Karpas-422 (cell line): Measurements from ENCODE around the gene RIT2. TPM values are rescaled to one million over a fixed set of nuclear protein-coding genes. Genes with fewer than 3 reads are reported as not detected.
"Not testable (repeated sequence)": the region's sequence is repeated elsewhere in the genome, so short reads cannot be mapped to it uniquely, and the experiment has no call there.

Experiments
- DNase-seq: peaks from one replicate; pipeline ENCODE4 v3.0.0-alpha.2; 2015
- H2AFZ ChIP-seq: fragments of 200-600 bp; sonication (generic); 2 replicates; pipeline ENCODE4 v1.6.1; 2014; ENCODE audit warnings: antibody characterized with exemption, low read length, mixed read lengths
- H3K27ac ChIP-seq: fragments of 200-600 bp; sonication (generic); 2 replicates; pipeline ENCODE4 v1.5.1; 2014; ENCODE audit warnings: mild to moderate bottlenecking, low read length, moderate library complexity
- H3K27me3 ChIP-seq: fragments of 200-600 bp; sonication (generic); 2 replicates; pipeline ENCODE4 v1.6.1; 2014; ENCODE audit warnings: low read length, mixed read lengths
- H3K36me3 ChIP-seq: fragments of 200-600 bp; sonication (generic); 2 replicates; pipeline ENCODE4 v1.6.1; 2014; ENCODE audit warnings: low read length, mixed read lengths; ENCODE audit not compliant: insufficient read depth
- H3K4me1 ChIP-seq: fragments of 200-600 bp; sonication (generic); 2 replicates; pipeline ENCODE4 v1.6.1; 2014; ENCODE audit warnings: mild to moderate bottlenecking, low read length, mixed read lengths
- H3K4me2 ChIP-seq: fragments of 200-600 bp; sonication (generic); 2 replicates; pipeline ENCODE4 v1.6.1; 2014; ENCODE audit warnings: low read length, low read depth, mild to moderate bottlenecking; ENCODE audit not compliant: poor library complexity, severe bottlenecking
- H3K4me3 ChIP-seq: fragments of 200-600 bp; sonication (generic); 2 replicates; pipeline ENCODE4 v1.5.1; 2014; ENCODE audit warnings: mild to moderate bottlenecking, antibody characterized with exemption, low read length, mixed read lengths
- H3K79me2 ChIP-seq: fragments of 200-600 bp; sonication (generic); 2 replicates; pipeline ENCODE4 v1.6.1; 2014; ENCODE audit warnings: mild to moderate bottlenecking, low read length, mixed read lengths
- H3K9ac ChIP-seq: fragments of 200-600 bp; sonication (generic); 2 replicates; pipeline ENCODE4 v1.6.0; 2014; ENCODE audit warnings: low read length
- H3K9me2 ChIP-seq: fragments of 200-600 bp; sonication (generic), shearing (Covaris generic); replicated peaks from 2 replicates; pipeline ENCODE4 v1.6.0; 2014; ENCODE audit warnings: mild to moderate bottlenecking, low read length, moderate library complexity; ENCODE audit not compliant: insufficient read depth
- H3K9me3 ChIP-seq: fragments of 300-700, 200-600 bp; sonication (generic); 2 replicates; pipeline ENCODE4 v1.6.1; 2014; ENCODE audit warnings: low read length, mixed read lengths
- H4K20me1 ChIP-seq: fragments of 200-600 bp; sonication (generic); 2 replicates; pipeline ENCODE4 v1.6.1; 2014; ENCODE audit warnings: mild to moderate bottlenecking, antibody characterized with exemption, low read length, low read depth; ENCODE audit not compliant: insufficient read depth
- total RNA-seq: library from RNA; depleted of rRNA; stranded (reverse); fragments of >200 nt; shearing (Covaris generic); gene quantifications from 2 replicates; pipeline ENCODE4 v1.2.3, GENCODE V29; 2014; ENCODE audit warnings: low replicate concordance

RIT2 gene
- total RNA-seq, 1 experiment from 2014 or later: not detected

DNA sequence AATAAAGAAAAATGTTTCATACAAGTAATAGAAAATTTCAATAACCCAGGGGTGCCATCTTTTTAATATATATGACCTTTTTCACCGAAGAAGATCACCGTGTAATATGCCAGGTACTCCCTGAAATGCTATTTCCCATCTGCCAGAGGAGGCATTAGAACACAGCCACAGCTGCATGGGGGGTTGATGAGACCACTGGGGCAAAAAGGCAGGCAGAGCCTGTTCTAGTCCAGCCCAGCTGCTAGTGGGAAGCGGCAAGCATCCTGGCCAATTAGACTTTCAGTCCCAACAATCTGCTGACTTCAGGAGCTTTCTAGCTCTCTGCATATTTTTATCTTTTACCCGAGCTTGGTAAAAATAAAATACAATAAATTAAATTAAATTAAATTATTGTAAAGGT lies 362.6 kb downstream of the RIT2 start:
- 0 out of 2 replicates have a peak, but pooled peaks cover 2% of the 10 kb centered on the region for H3K9me2 ChIP-seq
- no peaks in the 10 kb centered on the region for H3K27me3 ChIP-seq
- no peaks in the 10 kb centered on the region for H3K79me2 ChIP-seq
- peaks cover 6% of the 10 kb centered on the region; the same call in 1 of the 2 replicates for H3K9me3 ChIP-seq
- H3K4me2 ChIP-seq: no peak overlapping the region
- no peak overlapping the region for H2AFZ ChIP-seq
- no peak overlapping the region for H3K27ac ChIP-seq
- no peaks in the 10 kb centered on the region for H4K20me1 ChIP-seq
- no peak overlapping the region for H3K9ac ChIP-seq
- no peaks in the 10 kb centered on the region for H3K36me3 ChIP-seq
- no peak for DNase-seq
- no peaks in the 10 kb centered on the region for H3K4me1 ChIP-seq
- H3K4me3 ChIP-seq: no peak overlapping the region

DNA sequence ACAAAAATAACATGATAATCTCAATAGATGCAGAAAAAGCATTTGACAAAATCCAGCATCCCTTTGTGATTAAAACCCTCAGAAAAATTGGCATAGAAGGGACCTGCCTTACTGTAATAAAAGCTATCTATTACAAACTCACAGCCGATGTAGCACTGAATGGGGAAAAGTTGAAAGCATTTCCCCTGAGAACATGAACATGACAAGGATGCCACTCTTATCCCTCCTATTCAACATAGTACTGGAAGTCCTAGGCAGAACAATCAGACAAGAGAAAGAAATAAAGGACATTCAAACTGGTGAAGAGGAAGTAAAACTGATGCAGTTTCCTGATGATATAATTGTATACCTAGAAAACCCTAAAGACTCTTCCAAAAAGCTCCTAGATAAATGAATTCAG lies 368.7 kb downstream of the RIT2 start:
- Histone ChIP-seq H3K27ac (no peak overlapping the region), H2AFZ (no peak overlapping the region), H4K20me1 (no peaks in the 10 kb centered on the region), H3K9me2 (0 out of 2 replicates have a peak, but pooled peaks cover 3% of the 10 kb centered on the region), H3K79me2 (no peaks in the 10 kb centered on the region), H3K4me1 (no peaks in the 10 kb centered on the region), H3K36me3 (no peaks in the 10 kb centered on the region), H3K9ac (no peak overlapping the region), H3K4me2 (no peak overlapping the region), H3K9me3 (peaks cover 8% of the 10 kb centered on the region; the same call in 1 of the 2 replicates), H3K27me3 (no peaks in the 10 kb centered on the region), H3K4me3 (no peak overlapping the region)
- no peak for DNase-seq

DNA sequence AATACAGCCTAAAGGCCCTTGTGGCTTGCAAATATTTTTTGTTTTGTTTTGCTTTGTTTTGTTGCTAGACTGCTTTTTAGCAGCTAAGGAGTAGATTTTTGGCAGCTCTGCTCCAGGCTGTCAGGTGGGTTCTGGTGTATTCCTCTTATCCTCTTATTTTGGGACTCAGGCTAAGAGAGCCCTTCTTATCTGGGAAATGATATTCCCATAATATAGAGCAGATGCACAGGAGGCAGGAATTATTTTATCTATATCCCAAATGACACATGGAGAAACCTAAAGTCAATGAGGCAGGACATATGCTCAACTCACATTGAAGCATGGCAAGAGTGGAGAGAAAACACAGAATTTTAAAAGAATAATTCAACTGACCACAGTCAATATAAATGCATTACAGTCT lies 369.6 kb downstream of the RIT2 start:
- H3K9me3 ChIP-seq: peaks cover 8% of the 10 kb centered on the region; the same call in 1 of the 2 replicates
- H3K9me2 ChIP-seq: 0 out of 2 replicates have a peak, but pooled peaks cover 3% of the 10 kb centered on the region
- no peak overlapping the region for H2AFZ ChIP-seq
- no peak overlapping the region for H3K27ac ChIP-seq
- no peaks in the 10 kb centered on the region for H3K4me1 ChIP-seq
- H3K79me2 ChIP-seq: no peaks in the 10 kb centered on the region
- H3K4me3 ChIP-seq: no peak overlapping the region
- no peak overlapping the region for H3K4me2 ChIP-seq
- no peak overlapping the region for H3K9ac ChIP-seq
- no peak for DNase-seq
- H3K27me3 ChIP-seq: no peaks in the 10 kb centered on the region
- H3K36me3 ChIP-seq: no peaks in the 10 kb centered on the region
- no peaks in the 10 kb centered on the region for H4K20me1 ChIP-seq

DNA sequence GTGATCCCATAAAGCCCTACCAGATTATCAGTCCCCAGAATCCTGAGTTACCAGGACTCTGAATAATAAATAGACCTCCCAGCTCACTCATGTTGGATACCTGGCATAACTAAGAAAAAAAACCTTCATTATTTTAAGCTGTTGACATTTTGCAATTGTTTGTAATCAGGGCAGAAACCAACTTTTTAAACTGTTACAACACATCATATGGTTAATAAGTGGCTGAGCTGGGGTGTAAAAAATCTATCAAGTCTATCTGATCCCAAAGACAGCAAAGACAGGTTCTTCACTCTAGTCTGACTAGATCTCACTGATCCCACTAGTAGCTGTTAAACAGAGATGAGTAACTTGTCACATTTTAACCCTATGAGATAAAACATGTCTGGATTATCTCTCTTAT lies 370.3 kb downstream of the RIT2 start:
- no peaks in the 10 kb centered on the region for H3K27me3 ChIP-seq
- H3K4me1 ChIP-seq: no peaks in the 10 kb centered on the region
- H3K4me2 ChIP-seq: no peak overlapping the region
- no peaks in the 10 kb centered on the region for H4K20me1 ChIP-seq
- no peak overlapping the region for H3K9ac ChIP-seq
- H3K36me3 ChIP-seq: no peaks in the 10 kb centered on the region
- H3K9me2 ChIP-seq: 0 out of 2 replicates have a peak, but pooled peaks cover 3% of the 10 kb centered on the region
- H3K79me2 ChIP-seq: no peaks in the 10 kb centered on the region
- H2AFZ ChIP-seq: no peak overlapping the region
- H3K27ac ChIP-seq: no peak overlapping the region
- DNase-seq: no peak
- H3K4me3 ChIP-seq: no peak overlapping the region
- peaks cover 8% of the 10 kb centered on the region; the same call in 1 of the 2 replicates for H3K9me3 ChIP-seq

DNA sequence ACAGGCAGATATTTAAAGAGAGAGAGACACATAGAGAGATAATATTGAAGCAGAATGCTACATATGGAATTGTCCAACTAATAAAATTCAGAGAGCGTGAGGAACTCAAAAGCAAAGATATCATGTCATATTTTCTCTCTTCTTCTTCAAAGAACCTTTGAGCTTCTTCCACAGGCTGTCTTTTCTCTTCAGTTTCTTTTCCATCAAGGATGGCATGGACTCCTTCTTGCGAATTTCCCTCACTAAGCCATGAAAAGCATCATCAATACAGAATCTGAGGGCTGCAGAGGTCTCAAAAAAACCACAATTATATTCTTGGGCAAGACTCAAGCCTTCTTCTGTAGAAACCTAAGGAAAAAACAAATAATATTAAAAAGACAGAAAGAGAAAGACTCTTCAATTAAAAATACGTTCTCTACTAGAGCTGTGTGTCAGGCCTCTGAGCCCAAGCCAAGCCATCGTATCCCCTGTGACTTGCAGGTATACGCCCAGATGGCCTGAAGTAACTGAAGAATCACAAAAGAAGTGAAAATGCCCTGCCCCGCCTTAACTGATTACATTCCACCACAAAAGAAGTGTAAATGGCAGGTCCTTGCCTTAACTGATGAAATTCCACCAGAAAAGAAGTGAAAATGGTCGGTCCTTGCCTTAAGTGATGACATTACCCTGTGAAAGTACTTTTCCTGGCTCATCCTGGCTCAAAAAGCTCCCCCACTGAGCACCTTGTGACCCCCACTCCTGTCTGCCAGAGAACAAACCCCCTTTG lies 371.9 kb downstream of the RIT2 start:
- Histone ChIP-seq H3K36me3 (no peaks in the 10 kb centered on the region), H3K4me2 (no peak overlapping the region), H2AFZ (no peak overlapping the region), H3K79me2 (no peaks in the 10 kb centered on the region), H3K9ac (no peak overlapping the region), H3K9me3 (peaks cover 8% of the 10 kb centered on the region; the same call in 1 of the 2 replicates), H4K20me1 (no peaks in the 10 kb centered on the region), H3K27ac (no peak overlapping the region), H3K9me2 (0 out of 2 replicates have a peak, but pooled peaks cover 3% of the 10 kb centered on the region), H3K4me1 (no peaks in the 10 kb centered on the region), H3K27me3 (no peaks in the 10 kb centered on the region), H3K4me3 (no peak overlapping the region)
- DNase-seq: no peak

DNA sequence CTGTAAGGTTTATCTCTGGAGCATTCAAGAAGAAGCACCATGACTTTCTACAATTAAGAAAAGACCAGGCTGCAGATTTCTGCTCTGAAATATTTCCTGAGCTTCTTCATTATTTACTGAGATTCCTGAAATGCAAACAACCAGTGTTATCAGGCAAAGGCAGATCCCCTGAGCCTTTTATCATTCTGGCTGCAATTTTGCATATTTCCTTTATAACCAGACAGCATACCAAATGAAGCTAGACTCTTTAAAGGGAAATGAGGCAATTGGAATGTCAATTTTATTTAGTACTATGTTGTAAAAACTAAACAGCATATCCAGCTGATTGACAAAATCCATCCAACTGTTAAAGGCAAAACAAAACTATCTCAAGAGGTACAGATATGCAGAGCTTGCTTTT lies 372.5 kb downstream of the RIT2 start:
- no peak for DNase-seq
- Histone ChIP-seq H3K4me2 (no peak overlapping the region), H3K4me1 (no peaks in the 10 kb centered on the region), H3K9ac (no peak overlapping the region), H4K20me1 (no peaks in the 10 kb centered on the region), H3K9me2 (0 out of 2 replicates have a peak, but pooled peaks cover 3% of the 10 kb centered on the region), H3K79me2 (no peaks in the 10 kb centered on the region), H3K9me3 (peaks cover 8% of the 10 kb centered on the region; the same call in 1 of the 2 replicates), H3K4me3 (no peak overlapping the region), H2AFZ (no peak overlapping the region), H3K27me3 (no peaks in the 10 kb centered on the region), H3K27ac (no peak overlapping the region), H3K36me3 (no peaks in the 10 kb centered on the region)

DNA sequence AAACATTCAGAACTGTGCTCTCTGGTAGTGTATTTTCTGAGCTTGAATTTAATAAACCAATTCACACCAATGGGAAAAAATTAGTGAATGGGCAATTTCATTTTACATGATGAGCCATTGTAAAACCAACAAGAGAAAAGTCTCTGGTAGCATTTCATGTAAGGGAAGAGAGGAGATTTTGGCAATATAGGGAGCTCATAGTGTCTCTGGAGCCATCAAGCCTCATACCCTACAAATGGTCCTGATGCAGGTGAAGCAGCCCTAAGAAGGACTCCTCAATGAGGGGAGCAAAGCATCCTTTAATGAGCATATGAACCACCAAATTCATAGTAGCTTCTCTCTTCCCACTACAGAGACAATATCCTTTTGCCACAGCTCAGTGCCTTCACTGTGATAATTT lies 373.0 kb downstream of the RIT2 start:
- no peak overlapping the region for H3K4me2 ChIP-seq
- no peaks in the 10 kb centered on the region for H4K20me1 ChIP-seq
- H3K27me3 ChIP-seq: no peaks in the 10 kb centered on the region
- H3K9ac ChIP-seq: no peak overlapping the region
- H3K4me1 ChIP-seq: no peaks in the 10 kb centered on the region
- DNase-seq: no peak
- H3K36me3 ChIP-seq: no peaks in the 10 kb centered on the region
- no peak overlapping the region for H3K27ac ChIP-seq
- no peaks in the 10 kb centered on the region for H3K79me2 ChIP-seq
- 0 out of 2 replicates have a peak, but pooled peaks cover 3% of the 10 kb centered on the region for H3K9me2 ChIP-seq
- H3K4me3 ChIP-seq: no peak overlapping the region
- peaks cover 8% of the 10 kb centered on the region; the same call in 1 of the 2 replicates for H3K9me3 ChIP-seq
- H2AFZ ChIP-seq: no peak overlapping the region

DNA sequence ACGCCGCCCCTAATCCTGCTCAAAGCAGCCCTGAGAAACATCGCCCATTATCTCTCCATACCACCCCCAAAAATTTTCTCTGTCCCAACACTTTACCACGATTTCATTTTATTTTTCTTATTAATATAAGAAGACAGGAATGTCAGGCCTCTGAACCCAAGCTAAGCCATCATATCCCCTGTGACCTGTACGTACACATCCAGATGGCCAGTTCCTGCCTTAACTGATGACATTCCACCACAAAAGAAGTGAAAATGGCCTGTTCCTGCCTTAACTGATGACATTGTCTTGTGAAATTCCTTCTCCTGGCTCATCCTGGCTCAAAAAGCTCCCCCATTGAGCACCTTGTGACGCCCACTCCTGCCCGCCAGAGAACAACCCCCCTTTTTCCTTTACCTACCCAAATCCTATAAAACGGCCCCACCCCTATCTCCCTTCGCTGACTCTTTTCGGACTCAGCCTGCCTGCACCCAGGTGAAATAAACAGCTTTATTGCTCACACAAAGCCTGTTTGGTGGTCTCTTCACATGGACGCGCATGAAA lies 373.6 kb downstream of the RIT2 start:
- not testable (repeated sequence) for H3K9ac ChIP-seq, H3K79me2 ChIP-seq, H3K9me3 ChIP-seq, H3K27me3 ChIP-seq, H3K4me1 ChIP-seq, H2AFZ ChIP-seq, H3K9me2 ChIP-seq, H3K36me3 ChIP-seq, H3K27ac ChIP-seq, H3K4me3 ChIP-seq, H3K4me2 ChIP-seq, DNase-seq, H4K20me1 ChIP-seq
